Left ventricle myocardium inferior (tissue), 1 donor: ENCODE measurements around the gene TEX44. TPM values are rescaled to one million over a fixed set of nuclear protein-coding genes. Genes with fewer than 3 reads are reported as not detected.

Experiments used
- DNase-seq: peaks from one replicate; pipeline ENCODE4 v3.0.0-alpha.2; 2020
- H3K27ac ChIP-seq: fragments of 200-600 bp; replicated peaks from 2 replicates; pipeline ENCODE4 v1.8.0; 2021
- H3K27me3 ChIP-seq: fragments of 200-600 bp; 2 replicates; pipeline ENCODE4 v1.8.0; 2021; ENCODE audit warnings: low read depth
- H3K36me3 ChIP-seq: fragments of 200-600 bp; 2 replicates; pipeline ENCODE4 v1.8.0; 2021
- H3K4me1 ChIP-seq: fragments of 200-600 bp; 2 replicates; pipeline ENCODE4 v1.8.0; 2021
- H3K4me3 ChIP-seq: fragments of 200-600 bp; 2 replicates; pipeline ENCODE4 v1.8.0; 2021; ENCODE audit warnings: mild to moderate bottlenecking, moderate library complexity
- H3K9me3 ChIP-seq: fragments of 200-600 bp; replicated peaks from 2 replicates; pipeline ENCODE4 v1.8.0; 2021
- CTCF ChIP-seq: fragments of 200-600 bp; IDR thresholded peaks from 2 replicates; pipeline ENCODE4 v1.8.0; 2021; ENCODE audit warnings: antibody characterized with exemption, mild to moderate bottlenecking, borderline replicate concordance
- intact Hi-C: fragments of 100-400 bp; cut with micrococcal nuclease; formaldehyde crosslinking; loops from one replicate; pipeline ENCODE4 v1.11.0; 2022
- total RNA-seq: library from RNA; stranded (reverse); fragmentation: NEBNext Ultra II Directional; extraction: Animal tissue kit (Norgen Biotek cat#: 25700); gene quantifications from one replicate; pipeline ENCODE4 v1.2.1, GENCODE V29; 2021
- donor health status: DM: no; HTN: yes; CAD: no; lungs with severe emphysema.

The TEX44 gene
- total RNA-seq, 1 donor from 2014 or later = not detected

- DNase-seq = no peak
- intact Hi-C loops = no loop called here
- Histone ChIP-seq H3K27ac (peak overlapping the region; percentile 99), H3K9me3 (no peaks in the 10 kb centered on the region), H3K4me1 (peaks cover 58% of the 10 kb centered on the region), H3K36me3 (no peaks in the 10 kb centered on the region), H3K27me3 (no peaks in the 10 kb centered on the region), H3K4me3 (no peak overlapping the region)
- no peak for TF ChIP-seq CTCF
These were observed 14.3 kb downstream of the TEX44 start for GRCh38 chr2:231606941-231607340.

DNA sequence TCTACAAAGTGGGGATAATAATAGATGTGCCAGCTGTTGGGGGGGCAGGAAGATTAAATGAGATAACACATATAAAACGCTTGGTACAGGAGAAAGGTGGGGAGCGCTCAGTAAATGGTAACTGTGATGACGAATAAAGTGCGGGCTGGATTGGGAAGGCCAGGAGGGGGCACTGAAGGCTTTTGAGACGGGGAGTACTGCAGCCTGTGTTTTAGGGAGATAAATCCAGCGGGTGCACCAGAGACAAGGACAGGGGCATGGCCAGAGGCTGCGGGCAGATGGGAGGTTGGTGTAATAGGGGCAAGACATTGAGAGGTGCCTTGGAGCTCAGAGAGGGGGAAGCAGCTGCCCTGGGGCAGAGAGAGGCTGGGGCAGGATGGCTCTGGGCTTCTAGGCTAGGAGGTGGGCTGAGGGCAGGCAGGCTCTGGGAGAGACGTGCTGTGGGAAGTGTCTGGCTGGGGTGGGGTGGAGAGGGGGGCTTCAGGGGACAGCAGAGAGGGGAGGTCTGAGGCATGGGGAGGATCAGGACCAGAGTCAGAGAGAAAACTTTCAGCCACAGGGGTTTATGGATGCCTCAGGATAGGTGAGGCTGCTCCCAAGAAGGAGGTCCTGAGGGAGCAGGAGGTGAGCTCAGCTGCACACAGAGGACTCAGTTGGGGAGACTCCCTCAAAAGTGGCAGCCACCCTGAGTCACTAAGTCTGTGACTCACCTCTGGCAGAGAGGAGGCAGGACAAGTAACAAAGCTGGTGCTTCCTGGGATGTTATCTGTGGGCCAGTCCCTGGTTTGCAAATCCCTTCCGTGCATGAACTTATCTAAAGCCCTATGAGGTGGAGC is 18.8 kb downstream of the TEX44 start:
- H3K9me3 ChIP-seq = no peaks in the 10 kb centered on the region
- H3K4me3 ChIP-seq = no peak overlapping the region
- H3K36me3 ChIP-seq = no peaks in the 10 kb centered on the region
- no peaks in the 10 kb centered on the region for H3K27me3 ChIP-seq
- no peak for DNase-seq
- H3K27ac ChIP-seq = peak overlapping the region; percentile 100
- H3K4me1 ChIP-seq = peaks cover 59% of the 10 kb centered on the region
- intact Hi-C loops = loop anchor here (5.0 kb wide), 2 partner anchors 61 to 106 kb away; no protein-coding TSS in a partner anchor
- TF ChIP-seq CTCF = peak; percentile 46

DNA sequence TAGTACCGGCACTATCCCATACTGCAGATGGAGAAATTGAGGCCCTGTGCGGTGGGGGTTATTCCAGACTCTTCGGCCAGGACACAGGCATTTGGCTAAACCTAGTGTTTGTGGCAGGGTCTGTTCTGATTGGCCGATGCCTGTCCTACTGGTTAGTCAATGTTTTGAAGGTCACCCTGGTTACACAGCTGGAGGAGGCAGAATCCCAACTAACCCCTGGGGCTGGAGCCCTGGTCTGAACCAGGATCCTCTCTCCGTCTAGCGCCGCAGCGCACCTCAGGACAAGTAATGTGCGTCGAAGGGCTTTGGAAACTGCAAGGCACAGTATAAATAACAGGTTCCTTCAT is 19.4 kb downstream of the TEX44 start:
- no peak for TF ChIP-seq CTCF
- Histone ChIP-seq H3K27me3 (no peaks in the 10 kb centered on the region), H3K4me3 (no peak overlapping the region), H3K4me1 (peaks cover 59% of the 10 kb centered on the region), H3K36me3 (no peaks in the 10 kb centered on the region), H3K9me3 (no peaks in the 10 kb centered on the region), H3K27ac (peak overlapping the region; percentile 100)
- peak; percentile 29 for DNase-seq
- intact Hi-C loops = loop anchor here (5.0 kb wide), 2 partner anchors 60 to 105 kb away; no protein-coding TSS in a partner anchor

DNA sequence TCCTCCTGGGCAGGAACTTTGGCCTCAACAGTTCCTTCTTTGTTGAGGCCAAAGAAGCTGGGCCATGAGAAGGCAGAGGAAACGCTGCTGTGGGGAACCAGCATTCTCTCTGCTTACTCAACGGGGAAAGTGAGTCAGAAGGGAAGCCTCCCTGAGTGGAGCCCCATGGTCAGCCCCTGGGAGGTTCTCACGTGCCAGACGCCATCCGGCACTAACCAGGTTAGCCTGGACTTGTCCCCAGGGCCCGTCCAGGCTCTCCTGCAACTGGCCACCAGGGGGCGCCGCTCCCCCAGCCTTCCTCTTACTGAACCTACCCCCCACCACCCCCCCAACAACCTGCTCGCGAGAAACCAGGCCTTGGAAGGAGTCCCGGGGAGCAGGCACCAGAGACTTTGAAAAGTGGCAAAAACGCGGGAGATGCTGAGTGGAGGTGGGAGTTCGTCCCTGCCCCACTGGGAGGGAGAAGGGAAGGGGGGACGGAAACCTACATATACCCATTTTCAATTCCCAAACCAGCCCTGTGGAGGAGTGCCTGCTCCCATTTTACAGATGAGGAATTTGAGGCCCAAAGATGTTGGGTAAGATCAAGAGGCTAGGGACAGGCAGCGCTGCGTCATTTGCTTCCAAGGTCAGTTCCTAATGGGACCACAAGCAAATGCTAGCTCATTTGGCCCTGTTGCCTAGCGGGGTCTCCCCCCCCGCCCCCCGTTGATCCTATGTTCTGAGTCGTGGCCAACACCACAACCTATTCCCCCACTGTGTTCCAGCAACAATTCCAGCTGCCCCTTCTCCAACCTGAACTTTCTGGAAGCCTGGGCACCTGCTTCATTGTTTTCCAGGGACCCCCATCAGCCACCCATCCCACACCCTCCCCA is 20.0 kb downstream of the TEX44 start:
- peak overlapping the region; percentile 100 for H3K27ac ChIP-seq
- H3K4me1 ChIP-seq = peaks cover 57% of the 10 kb centered on the region
- DNase-seq = peak; percentile 92
- TF ChIP-seq CTCF = peak; percentile 98
- no peaks in the 10 kb centered on the region for H3K9me3 ChIP-seq
- no peaks in the 10 kb centered on the region for H3K27me3 ChIP-seq
- intact Hi-C loops = loop anchor here (5.0 kb wide), 2 partner anchors 60 to 105 kb away; no protein-coding TSS in a partner anchor
- peak overlapping the region; percentile 63 for H3K4me3 ChIP-seq
- no peaks in the 10 kb centered on the region for H3K36me3 ChIP-seq

- Histone ChIP-seq H3K36me3 (no peaks in the 10 kb centered on the region), H3K4me1 (peaks cover 57% of the 10 kb centered on the region), H3K27ac (peak overlapping the region; percentile 100), H3K9me3 (no peaks in the 10 kb centered on the region), H3K27me3 (no peaks in the 10 kb centered on the region), H3K4me3 (peak overlapping the region; percentile 63)
- TF ChIP-seq CTCF = no peak
- intact Hi-C loops = loop anchor here (5.0 kb wide), 2 partner anchors 59 to 104 kb away; no protein-coding TSS in a partner anchor
- DNase-seq = peak; percentile 31
These were observed 20.6 kb downstream of the TEX44 start for GRCh38 chr2:231613331-231613662.
